GM19099 (cell line): Measurements from ENCODE around the gene DNAI4.

Experiments used
- POLR2A ChIP-seq: IDR thresholded peaks from 3 replicates; pipeline ENCODE4 v1.6.1; 2011; ENCODE audit warnings: low read depth; ENCODE audit not compliant: insufficient read length; ENCODE audit errors: extremely low read depth

DNAI4 gene

DNA sequence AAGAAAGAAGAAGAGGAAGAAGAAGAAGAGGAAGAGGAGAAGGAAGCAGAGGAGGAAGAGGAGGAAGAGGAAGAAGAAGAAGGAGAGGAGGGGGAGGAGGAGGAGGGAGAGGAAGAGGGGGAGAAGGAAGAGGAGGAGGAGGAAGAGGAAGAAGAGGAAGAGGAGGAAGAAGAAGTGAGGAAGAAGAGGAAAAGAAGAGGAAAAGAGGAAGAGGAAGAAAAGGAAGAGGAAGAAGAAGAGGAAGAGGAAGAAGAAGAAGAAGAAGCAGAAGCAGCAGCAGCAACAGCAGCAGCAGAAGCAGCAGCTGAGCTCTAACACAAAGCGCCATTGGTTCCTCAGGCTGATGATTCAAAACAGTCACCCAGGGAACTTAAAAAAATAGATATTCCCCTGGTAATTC is 34.0 kb downstream of the DNAI4 start:
- TF ChIP-seq POLR2A: no peak

- TF ChIP-seq POLR2A: no peak
Observed at GRCh38 chr1:66889030-66889429, 35.6 kb downstream of the DNAI4 start.

DNA sequence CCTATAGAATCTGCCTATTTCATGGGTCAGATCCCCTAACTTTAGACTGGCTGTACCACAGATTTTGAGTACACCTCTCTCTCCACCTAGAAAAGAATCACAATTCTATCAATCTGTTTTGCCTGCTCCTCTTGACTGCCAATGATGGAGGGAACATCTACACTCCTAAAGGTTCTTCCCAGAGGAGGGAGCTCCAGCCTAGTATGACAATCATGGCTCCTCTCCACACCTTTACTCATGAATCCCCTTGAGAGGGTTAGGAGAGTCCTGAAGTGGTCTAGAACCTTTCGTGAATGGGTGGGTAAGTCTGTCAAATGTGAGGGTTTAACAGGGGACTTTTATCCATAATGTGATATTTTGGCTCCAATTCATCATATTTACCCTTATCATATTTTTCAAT is 48.0 kb downstream of the DNAI4 start:
- no peak for TF ChIP-seq POLR2A

DNA sequence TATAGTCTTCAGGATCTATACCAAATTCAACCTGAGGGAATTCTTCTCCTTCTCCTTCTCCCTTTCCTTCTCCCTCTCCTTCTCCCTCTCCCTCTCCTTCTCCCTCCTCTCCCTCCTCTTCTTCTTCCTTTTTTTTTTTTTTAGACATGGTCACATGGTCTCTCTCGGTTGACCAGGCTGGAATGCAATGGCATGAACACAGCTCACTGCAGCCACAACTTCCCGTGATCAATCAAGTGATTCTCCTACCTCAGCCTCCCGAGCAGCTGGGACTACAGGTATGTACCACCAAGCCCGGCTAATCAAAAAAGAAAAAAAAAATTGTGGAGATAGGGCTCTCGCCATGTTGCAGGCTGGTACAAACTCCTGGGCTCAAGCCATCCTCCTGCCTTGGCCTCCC is 51.5 kb downstream of the DNAI4 start:
- TF ChIP-seq POLR2A: no peak

DNA sequence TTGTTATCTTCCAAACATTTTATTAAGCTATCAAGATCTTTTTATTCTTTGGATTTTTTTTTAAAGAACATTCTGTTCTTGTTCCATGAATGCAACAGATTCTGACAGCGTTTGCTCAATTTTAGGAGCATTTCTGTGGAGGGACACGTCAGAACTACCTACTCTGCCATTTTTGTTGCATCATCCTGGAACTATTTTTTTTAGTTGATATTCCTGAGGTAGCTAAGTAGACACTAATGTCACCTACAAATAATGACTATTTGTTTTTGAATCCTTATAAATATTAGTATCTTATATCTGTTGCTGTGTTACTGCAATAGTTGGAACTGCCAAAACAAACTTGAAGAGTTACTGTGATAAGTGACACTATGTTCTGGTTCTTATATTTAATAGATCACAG is 57.2 kb downstream of the DNAI4 start:
- no peak for TF ChIP-seq POLR2A

GRCh38 chr1:66860529-66860928 is 64.1 kb downstream of the DNAI4 start:
- TF ChIP-seq POLR2A: no peak

DNA sequence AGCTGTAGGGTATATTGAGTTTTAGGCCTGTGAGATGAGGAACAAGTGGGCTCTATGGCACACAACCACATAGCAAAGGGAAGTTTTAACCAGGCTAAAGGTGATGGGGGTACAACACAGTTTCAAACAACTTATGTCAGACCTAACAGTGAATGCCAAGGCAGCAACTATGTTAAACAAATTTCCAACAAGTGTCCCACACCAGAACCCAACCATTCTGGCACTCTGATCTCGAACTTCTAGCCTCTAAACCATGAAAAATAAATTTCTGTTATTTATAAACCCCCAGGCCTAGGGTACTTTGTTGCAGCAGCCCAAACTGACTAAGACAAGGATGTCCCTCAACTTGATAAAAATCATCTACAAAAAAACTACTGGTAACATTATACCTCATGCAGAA is 71.3 kb downstream of the DNAI4 start:
- no peak for TF ChIP-seq POLR2A

GRCh38 chr1:66852870-66853269 is 71.8 kb downstream of the DNAI4 start:
- TF ChIP-seq POLR2A: no peak

DNA sequence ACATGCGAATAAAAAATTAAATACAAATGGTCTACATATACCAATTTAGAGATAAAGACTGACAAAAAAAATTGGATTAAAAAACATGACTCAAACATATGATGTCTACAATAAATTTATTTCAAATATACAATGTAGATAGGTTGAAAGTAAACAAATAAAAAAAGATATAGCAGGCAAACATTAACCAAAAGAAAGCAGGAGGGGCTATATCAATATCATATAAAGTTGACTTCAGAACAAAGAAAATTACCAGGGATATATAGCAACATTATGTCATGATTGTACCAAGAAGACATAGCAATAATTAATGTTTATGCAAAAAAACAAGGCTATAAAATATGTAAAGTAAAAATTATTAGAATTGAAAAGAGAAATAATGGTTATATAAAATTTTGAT is 73.7 kb downstream of the DNAI4 start:
- TF ChIP-seq POLR2A: no peak

DNA sequence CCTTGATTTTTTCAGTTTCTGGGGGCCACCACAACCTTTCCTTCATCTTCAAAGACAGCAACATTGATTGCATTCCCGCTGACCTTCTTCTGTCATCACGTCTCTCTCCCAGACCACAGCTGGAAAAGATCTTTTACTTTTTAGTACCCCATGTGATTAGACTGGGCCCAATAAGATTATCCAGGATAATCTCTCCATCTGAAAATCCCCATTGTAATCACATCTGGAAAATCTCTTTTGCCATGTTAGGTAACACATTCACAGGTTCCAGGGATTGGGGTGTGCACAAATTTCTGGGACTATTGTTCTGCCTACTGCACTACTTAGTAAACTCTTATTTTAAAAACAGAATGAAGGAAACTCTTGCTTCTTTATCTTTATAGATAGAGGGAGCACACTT is 76.5 kb downstream of the DNAI4 start:
- TF ChIP-seq POLR2A: no peak

DNA sequence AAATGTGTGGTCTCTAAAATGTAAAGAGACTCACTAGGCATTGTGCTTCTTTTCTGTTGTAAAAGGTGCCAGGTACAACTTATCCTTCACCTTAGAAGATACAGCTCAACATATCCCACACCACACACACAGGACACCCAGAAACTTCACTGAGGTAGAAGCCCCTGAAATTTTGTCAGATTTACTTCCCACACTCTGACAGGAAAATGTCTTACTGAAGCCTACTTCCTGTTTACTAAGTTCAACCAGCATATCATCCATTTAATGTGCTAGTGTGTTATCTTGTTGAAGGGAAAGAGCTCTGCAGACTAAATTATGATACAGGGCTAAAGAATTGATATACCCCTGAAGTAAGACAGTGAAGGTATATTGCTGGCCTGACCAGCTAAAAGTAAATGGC is 83.7 kb downstream of the DNAI4 start:
- no peak for TF ChIP-seq POLR2A

DNA sequence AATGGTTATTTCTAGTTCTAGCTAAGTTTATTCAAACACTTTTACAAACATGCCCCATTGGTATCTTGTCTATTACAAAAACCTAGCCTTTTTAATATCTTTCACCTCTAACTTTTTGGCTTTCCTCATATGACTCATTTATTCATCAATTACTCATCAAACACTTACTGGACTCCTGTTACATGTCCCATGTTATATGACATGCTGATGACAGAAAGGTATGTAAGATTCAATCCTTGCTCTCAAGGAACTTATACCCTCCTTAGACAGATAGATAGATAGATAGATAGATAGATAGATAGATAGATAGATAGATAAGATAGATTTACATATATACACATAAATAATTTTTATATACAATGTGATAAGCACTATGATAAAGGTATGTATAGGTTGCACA is 89.7 kb downstream of the DNAI4 start:
- TF ChIP-seq POLR2A: no peak

DNA sequence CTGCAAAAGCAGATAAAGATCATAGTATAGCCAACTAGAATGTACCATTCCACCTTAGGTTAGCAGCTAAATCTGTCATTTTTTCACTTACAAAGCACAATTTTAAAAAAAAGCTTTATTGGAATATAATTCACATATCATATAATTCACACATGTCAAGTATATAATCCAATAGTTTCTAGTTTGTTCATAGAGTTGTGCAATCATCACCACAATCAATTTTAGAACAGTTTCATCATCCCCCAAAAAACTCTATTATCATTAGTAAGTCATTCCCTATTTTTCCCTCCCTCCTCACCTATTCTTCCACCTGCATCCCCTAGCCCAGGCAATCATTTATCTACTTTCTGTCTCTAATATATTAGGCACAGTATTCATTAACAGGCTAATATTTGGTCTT is 91.5 kb downstream of the DNAI4 start:
- no peak for TF ChIP-seq POLR2A

DNA sequence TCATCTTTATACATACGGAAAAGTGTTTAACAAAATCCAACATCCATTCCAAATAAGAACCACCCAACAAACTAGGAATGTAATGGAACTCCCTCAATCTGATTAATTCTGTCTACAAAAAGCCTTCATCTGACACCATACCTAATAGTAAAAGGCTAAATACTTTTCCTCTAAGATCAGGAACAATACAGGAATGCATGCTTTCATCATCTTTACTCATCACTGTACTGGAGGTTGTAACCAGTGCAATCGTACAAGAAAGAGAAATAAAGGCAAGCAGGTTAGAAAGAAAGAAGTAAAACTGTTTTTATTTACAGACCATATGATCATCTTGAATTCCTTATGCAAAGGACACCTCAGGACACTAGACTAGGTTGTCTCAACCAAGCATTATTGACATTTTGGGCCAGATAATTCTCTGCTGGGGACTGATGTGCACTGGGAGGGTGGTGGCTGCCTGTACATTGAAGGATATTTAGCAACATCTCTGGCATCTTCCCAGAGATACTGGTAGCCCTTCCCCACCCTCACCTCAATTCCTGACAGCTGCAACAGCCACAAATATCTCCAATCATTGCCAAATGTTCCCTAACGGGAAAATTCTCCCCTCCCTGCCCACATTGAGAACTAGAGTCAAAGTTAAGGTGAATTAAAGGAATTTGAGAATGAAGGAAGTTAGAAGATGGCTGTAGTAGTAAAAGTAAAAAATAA is 93.0 kb downstream of the DNAI4 start:
- no peak for TF ChIP-seq POLR2A

GRCh38 chr1:66824771-66825170 is 99.9 kb downstream of the DNAI4 start:
- TF ChIP-seq POLR2A: no peak

DNA sequence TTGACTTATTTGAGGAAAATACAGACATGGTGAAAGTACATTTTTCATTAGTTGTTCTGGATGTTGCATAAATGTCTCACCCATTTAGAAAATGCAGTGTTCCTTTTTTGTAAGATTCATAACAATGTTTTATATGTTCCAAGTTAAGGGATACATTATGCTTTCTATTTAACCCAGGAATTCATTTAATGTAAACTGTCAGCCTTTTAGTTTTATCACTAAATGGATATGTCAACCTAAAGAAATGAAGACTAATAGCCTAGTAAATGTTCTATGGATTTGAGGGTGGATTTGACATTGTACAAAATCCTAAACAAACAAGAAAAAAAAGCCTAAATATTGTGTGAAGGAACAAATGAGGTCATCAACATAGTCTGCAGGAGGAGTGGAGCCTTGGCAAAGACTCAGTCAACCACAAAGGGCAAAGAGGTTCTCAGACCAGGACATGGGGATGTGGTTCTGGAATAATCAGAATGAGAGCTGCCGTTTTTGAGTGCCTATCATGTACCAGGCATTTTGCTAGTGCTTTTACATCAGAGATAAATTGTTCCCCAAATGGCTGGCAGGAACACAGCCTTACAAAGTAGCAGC is 114.8 kb downstream of the DNAI4 start:
- TF ChIP-seq POLR2A: no peak

DNA sequence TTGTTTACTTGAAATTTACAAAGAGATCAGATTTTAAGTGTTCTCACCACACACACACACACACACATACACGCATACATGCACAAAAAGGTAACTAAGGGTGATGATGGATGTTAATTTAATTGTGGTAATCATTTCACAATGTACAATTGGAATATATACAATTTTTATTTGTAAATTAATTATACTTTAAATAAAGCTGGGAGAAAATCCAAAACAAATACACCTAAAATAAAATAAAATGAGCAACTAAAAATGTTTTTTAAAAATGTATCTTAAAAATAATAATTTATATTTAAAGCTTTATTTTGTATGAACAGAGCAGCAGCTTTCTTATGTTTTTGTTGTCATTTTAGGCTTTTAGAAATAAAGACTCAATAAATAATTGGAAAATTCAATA is 115.4 kb downstream of the DNAI4 start:
- TF ChIP-seq POLR2A: no peak
